Stimulated activated CD4-positive, alpha-beta T cell treated with anti-CD3 and anti-CD28 coated beads, Interleukin-4, amount 100 ng/mL, for 4 hours (primary cell): ENCODE data around the gene CDH23.

Source experiments
- DNase-seq, 2 experiments: peaks; one replicate each; pipeline ENCODE4 v3.0.0-alpha.2; 2020

Gene CDH23

GRCh38 chr10:71811351-71811750 lies 414.6 kb downstream of the CDH23 start:
- DNase-seq: no peak

GRCh38 chr10:71812016-71812912 lies 415.5 kb downstream of the CDH23 start:
- peak; percentile 74 to 85 for DNase-seq

- no peak for DNase-seq
Measured at GRCh38 chr10:71812913-71813590, 416.3 kb downstream of the CDH23 start.

- DNase-seq: no peak
Measured at GRCh38 chr10:71814922-71815411, 418.2 kb downstream of the CDH23 start.

GRCh38 chr10:71815515-71816130 lies 418.9 kb downstream of the CDH23 start:
- no peak for DNase-seq

- no peak for DNase-seq
Measured at GRCh38 chr10:71816421-71816851, 419.7 kb downstream of the CDH23 start.

- DNase-seq: no peak
Measured at GRCh38 chr10:71816936-71817618, 420.4 kb downstream of the CDH23 start.

- no peak for DNase-seq
Measured at GRCh38 chr10:71817831-71818655, 421.3 kb downstream of the CDH23 start.

GRCh38 chr10:71818674-71819260 lies 422.0 kb downstream of the CDH23 start:
- DNase-seq: no peak

GRCh38 chr10:71819441-71819861 lies 422.7 kb downstream of the CDH23 start:
- no peak for DNase-seq

GRCh38 chr10:71819985-71820384 lies 423.3 kb downstream of the CDH23 start:
- DNase-seq: no peak

GRCh38 chr10:71820966-71821365 lies 424.2 kb downstream of the CDH23 start:
- DNase-seq: no peak

GRCh38 chr10:71821909-71822763 lies 425.4 kb downstream of the CDH23 start:
- DNase-seq: no peak

- no peak for DNase-seq
Measured at GRCh38 chr10:71823356-71823755, 426.6 kb downstream of the CDH23 start.

- no peak for DNase-seq
Measured at GRCh38 chr10:71824333-71824732, 427.6 kb downstream of the CDH23 start.

GRCh38 chr10:71825217-71825616 lies 428.5 kb downstream of the CDH23 start:
- DNase-seq: no peak

GRCh38 chr10:71827852-71828251 lies 431.1 kb downstream of the CDH23 start:
- DNase-seq: no peak

- DNase-seq: no peak
Measured at GRCh38 chr10:71828702-71829101, 432.0 kb downstream of the CDH23 start.

- DNase-seq: peak in 1 of 2 experiments; percentile 21
Measured at GRCh38 chr10:71829171-71829570, 432.5 kb downstream of the CDH23 start.

- DNase-seq: no peak
Measured at GRCh38 chr10:71829896-71830295, 433.2 kb downstream of the CDH23 start.
